Central memory CD4-positive, alpha-beta T cell (primary cell): ENCODE results near the gene PKN1.
"Not testable (repeated sequence)": the region's sequence is repeated elsewhere in the genome, so short reads cannot be mapped to it uniquely, and the experiment has no call there.

Experiments
- DNase-seq: peaks from one replicate; pipeline ENCODE4 v3.0.0; 2022

PKN1 gene

DNA sequence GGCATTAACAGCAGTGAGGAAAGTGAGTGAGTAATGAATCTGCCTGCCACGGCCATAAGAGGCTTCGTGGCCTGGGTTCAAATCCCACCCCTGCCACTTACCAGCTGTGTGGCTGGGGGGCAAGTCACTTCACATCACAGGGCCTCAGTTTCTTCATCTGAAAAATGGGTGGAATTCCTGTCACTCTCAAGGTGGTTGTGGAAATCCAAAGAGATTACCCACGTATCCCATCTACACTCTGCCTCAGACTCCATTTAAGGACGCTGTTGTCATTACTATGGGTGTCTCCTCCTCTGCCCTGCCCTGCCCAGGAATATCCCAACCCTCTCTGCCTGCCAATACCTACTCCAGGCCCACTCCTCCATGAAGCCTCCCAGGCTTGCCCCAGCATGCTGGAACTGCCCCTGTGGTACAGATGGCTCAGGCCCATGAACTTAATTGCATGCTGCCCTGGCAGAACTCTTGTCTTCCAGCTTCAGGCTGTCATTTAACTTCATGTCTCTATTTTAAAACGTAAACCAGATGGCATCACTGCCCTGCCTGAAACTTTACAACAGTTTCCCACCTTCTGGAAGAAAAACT is 59.7 kb downstream of the PKN1 start:
- no peak for DNase-seq

DNA sequence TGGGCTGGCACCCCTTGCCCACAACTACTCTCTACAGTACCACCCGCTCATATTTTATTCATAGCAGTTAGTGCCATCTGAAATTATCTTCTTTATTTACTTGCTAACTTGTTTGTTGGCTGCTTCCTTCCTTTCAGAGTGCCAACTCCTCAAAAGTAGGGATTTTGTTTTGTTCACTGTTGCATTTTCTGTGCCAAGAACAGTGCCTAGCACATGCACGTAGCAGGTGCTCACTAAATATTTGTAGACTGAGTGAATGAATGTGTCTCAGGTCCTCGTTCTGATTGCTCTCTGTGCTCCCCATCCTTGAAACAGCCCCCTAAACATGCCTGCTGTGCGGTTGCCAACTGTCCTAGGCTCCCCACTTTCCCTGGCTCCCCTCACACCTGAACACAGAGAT is 61.3 kb downstream of the PKN1 start:
- no peak for DNase-seq

DNA sequence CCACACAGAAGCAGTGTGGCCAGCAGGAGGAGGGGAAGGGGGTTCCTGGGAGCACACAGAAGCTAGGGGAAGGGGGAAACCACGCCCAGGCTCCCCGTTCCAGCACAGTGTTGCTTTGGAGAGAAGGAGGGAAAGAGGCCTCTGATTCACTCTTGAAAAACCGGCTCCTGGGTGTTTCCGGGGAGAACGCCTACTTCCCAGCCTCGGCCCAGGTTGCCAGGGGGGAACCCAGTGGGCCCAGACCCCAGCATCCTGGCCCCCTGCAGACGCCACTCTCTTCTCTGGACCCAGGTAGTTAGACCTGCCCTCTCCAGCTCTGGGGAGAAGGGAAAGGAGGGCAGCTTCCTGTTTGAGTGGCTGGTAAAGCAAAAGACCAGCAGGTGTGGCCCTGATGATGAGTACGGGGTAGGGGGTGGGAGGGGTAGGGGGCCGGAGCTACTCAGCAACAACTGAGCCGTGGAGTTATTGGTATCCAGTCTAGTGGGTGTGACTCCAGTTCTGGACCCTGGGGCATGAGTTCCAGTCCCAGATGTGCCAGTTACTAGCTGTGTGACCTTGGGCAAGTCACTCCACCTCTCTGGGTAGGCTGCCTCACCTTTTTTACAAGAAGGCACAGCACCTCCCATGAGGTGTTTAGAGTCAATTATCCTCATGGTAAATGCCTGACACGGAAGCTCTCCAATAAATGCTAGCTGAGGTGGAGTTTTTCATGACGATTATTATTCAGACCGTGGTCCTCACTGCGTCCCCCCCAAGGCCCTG is 62.0 kb downstream of the PKN1 start:
- DNase-seq: no peak

- no peak for DNase-seq
These were observed 62.5 kb downstream of the PKN1 start for GRCh38 chr19:14495672-14496028.

DNA sequence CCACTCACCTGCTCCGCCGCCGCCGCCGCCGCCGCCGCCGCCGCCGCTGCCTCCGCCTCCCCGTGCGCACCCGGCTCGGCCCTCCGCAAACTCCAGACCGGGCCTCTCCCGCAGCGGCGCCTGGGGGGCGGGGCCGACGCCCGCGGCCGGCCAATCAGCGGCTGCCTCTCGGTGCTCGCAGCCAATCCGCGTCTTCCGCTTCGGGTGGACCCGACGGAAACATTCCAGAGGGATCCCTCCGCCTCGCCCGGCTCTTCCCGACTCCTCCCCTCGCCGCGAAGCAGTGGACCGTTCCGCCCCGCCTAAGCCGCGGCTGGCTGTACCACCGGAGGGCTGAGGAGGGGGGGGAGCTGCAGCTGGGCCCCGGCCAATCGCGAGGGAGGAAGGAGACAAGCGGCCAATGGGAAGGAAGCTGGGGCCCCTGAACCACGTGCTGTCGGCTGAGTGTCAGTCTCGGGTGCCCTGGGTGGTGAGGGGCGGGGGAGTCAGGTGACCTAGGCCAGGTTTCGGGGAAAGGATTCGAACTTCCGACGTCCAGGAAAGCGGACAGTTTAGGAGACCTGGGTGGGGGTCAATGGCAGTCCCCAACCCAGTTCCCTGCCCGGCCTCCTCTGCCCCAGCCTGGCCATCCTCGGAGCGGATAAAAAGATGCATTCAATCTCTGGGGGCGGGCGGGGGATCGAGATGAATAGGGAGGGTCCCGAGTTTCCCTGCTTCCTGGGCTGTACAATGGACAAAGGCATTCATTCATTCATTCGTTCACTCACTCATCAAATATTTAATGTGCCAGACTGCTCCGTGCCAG is 63.1 kb downstream of the PKN1 start, which contains the start of gene GIPC1:
TSS of gene GIPC1 (minus strand) at position 99 of the 805 bp plus-strand sequence. CDS start 13,151 bp downstream, outside the sequence.
- DNase-seq: peak; percentile 81

DNA sequence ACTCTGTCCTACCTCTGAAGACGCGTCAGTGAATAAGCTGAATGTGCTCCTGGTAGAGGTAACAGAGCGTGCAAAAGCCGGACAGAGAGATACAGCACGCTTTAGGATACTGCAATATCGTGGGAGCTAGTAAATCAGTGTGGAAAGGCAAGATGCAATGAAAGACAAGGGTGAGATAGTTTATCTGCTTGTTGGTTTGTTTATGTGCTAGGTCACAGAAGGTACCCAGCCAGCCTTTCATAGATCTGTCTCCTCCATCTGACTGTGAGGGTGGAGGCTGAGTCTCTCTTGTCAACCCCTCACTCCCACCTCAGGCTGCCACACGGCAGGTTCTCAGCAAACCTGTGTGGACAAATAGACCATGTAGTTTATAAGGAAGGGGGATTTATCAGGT is 63.7 kb downstream of the PKN1 start:
- DNase-seq: no peak

- no peak for DNase-seq
These were observed 64.3 kb downstream of the PKN1 start for GRCh38 chr19:14497228-14497921.

DNA sequence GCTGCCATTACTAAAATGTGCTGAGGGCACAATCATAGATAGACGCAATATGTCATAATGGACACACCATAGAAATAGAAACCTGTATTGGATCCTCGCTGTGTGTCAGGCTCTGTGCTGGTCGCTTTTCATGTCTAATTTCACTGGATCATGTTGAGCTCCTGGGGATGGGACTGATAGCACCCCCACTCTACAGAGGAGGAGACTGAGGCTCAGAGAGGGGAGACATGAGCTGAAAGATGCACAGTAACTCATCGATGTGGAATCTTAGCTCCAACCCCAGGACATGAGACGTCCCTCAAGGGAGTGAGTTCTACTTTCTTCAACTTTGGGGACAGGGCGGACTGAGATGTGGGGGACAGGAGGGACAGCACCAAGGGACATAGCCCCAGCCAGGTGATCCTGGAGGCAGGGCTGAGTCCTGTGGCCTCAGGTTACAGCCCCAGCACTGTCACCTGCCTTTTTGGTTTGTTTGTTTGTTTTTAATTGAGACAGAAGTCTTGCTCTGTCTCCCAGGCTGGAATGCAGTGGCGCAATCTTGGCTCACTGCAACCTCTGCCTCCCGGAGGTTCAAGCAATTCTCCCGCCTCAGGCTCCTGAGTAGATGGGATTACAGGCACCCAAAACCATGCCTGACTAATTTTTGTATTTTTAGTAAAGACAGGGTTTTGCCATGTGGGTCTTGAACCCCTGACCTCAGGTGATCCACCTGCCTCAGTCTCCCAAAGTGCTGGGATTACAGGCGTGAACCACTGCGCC is 69.4 kb downstream of the PKN1 start:
- no peak for DNase-seq

DNA sequence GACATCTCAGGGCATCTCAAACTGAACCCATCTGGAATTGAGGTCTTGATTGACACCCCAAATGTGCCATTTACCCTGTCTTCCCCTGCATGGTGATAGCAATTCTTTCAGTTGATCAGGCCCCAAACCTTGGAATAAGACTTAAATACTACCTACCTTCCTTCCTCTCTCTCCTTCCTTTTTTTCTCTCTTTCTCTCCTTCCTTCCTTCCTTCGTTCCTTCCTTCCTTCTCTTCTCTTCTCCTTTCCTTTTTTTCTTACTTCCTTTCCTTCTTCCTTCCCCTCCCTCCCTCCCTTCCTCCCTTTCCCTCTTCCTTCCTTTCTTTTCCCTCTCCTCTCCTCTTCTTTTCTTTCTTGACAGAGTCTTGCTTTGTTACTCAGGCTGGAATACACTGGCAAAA is 70.2 kb downstream of the PKN1 start:
- DNase-seq: no peak

DNA sequence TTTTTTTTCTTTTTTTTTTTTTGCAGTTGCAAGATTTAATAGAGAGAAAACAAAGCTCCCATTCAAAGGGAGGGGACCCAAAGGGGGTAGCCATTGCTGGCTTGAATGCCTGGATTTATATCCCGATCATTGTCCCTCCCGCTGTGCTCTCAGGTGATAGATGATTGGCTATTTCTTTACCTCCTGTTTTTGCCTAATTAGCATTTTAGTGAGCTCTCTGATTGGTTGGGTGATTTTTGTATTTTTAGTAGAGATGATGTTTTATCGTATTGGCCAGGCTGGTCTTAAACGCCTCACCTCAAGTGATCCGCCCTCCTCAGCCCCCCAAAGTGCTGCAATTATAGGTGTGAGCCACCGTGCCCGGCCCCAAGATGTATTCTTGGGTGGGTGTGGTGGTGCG is 71.5 kb downstream of the PKN1 start:
- not testable (repeated sequence) for DNase-seq

DNA sequence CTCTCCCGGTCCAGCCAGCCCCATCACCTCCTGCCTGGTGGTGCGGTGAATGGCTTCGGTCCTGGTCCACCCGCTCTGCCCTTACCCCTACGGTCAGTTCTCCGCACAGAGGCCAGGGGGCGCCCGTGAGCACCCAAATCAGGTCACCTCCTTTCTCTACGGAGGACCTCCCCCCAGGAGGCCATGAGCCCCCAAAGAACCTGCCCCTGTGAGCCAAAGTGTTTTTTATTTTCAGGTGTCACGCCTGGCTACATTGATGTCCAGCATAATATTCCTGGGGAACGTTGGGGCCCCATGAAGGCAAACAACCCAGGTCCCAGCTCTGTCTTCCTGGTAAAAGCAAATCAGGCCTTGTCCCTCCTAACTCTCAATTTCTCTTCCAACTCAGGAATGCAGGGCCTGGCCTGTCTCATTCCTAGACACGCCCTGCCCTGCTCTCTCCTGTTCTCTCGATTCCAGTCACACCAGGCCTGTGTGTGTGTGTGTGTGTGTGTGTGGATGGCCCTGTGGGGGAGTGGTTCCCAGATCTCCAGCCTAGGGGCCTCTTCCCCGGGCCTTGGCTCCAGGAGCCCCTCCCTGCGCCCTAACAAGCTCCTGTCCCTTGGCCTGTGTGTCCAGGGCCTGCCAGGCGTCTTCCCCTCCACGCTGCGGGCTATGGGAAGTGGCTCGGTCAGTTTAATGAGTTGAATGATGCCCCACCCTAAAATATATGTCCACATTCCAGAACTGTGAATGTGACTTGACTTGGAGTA is 72.6 kb downstream of the PKN1 start:
- DNase-seq: peak; percentile 63

GRCh38 chr19:14507704-14508542 is 74.8 kb downstream of the PKN1 start:
- DNase-seq: no peak

DNA sequence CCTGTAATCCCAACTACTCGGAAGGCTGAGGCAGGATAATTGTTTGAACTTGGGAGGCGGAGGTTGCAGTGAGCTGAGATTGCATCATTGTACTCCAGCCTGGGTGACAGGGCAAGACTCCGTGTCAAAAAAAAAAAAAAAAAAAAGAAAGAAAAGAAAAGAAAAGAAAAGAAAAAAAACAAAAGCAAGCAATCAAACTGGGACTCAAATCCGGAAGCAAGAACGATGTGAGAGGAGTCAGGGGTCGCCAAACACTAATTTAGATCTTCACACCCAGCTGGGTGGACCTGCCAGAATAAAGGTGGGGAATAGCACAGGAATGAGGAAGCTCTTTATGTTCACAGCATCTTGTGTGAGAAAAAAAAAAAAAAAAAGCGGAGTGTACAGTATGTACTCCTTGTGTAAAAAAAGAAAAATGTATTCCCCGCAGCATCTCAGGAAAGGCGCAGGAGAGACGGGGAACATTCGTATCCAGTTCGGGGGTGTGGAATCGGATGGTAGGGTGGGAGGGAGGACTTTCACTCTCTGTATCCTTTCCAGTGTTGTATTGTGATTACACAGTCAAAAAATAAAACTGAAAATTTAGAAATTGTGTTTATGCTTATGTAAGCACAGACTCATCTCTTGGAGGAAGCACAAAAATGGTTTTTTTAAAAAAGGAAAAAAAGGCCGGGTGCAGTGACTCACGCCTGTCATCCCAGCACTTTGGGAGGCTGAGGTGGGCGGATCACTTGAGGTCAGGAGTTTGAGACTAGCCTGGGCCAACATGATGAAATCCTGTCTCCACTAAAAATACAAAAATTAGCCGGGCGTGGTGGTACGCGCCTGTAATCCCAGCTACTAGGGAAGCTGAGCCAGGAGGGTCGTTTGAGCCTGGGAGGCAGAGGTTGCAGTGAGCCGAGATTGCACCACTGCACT is 77.5 kb downstream of the PKN1 start:
- DNase-seq: no peak

DNA sequence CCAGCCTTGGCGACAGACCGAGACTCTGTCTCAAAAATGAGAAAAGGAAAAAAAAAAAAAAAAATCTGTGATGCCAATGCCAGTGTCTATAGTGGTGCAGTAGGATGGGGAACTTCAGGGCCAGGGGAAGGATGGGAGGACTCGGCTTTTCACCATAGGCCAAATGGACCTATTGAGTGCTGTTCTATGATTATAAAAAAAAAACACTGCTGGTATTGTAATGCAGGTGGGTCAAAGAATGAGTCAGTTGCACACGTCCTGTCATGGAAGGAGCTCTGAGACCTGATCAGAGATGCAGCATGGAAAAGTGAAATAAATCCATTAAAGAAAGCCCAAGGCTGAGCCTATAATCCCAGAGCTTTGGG is 78.1 kb downstream of the PKN1 start:
- DNase-seq: no peak

DNA sequence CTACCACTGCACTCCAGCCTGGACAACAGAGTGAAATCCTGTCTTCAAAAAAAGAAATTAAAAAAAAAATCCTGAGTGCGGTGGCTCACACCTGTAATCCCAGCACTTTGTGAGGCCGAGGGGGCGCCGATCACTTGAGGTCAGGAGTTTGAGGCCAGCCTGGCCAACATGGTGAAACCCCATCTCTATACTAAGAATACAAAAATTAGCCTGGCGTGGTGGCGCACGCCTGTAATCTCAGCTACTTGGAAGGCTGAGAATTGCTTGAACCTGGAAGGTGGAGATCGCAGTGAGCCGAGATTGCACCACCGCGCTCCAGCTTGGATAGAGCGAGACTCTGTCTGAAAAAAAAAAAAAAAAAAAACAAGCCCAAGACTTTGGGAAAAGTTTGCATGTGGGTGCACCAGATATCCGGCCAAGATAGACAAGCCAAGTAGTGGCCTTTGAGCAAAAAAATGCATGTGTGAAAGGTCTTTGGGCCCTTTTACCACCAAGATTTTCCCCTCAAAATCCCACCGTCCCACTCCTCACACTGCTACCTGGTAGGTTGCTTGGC is 79.4 kb downstream of the PKN1 start:
- DNase-seq: no peak

DNA sequence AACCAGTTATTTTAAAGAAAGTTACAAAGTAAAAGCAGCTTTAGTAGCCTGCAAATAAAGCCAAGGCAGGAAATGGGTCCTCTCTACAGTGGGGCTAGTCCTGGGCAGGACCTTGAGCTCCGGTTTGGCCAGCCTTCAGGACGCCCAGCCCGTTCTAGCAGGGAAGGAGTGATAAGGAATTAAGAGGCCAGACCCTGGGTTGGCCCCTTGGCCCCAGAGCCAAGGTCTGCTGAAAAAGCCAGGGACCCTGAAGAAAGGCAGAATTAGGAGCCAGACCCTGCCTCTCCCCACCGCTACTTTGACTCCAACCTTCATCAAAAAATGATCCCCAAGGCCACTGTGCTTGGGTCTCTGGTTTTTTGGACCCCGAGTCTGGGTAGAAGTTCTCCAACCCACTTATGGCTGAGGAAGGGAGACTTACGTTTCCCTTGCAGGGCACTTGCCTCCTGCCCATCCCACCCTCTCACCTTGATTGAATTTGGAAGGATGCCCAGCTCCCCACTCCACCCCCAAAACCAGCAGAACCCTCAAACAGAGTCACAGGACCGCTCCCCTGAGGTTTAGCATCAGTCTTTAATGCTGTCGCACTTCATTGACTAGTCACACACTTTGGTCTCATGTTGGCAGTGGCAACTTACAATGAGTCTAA is 81.2 kb downstream of the PKN1 start:
- DNase-seq: no peak

DNA sequence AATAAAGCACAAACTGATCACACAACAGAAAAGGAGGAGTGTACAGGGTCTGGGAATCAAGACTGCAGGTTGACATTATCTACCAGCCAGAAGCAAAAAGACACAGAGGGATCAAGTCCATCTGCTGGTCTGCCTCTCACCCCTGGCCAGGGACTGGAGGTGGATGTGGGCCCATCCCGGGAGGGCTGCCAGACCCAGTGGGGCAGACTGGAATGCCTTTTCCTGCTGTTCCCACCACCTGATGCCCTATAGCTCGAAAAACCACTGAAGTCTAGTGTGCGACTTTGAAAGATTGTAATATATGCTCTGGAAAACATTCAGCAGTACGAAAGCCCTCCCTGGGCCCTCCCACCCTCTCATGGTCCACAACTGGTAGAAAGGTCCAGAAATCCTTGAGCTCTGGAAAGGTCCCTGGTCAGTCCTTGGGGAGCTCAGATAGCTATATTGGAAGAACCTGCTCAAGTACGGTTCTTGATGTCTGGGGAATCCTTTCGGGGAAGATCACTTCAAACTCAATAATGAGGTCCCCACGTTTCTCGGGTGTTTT is 82.5 kb downstream of the PKN1 start:
- DNase-seq: no peak

DNA sequence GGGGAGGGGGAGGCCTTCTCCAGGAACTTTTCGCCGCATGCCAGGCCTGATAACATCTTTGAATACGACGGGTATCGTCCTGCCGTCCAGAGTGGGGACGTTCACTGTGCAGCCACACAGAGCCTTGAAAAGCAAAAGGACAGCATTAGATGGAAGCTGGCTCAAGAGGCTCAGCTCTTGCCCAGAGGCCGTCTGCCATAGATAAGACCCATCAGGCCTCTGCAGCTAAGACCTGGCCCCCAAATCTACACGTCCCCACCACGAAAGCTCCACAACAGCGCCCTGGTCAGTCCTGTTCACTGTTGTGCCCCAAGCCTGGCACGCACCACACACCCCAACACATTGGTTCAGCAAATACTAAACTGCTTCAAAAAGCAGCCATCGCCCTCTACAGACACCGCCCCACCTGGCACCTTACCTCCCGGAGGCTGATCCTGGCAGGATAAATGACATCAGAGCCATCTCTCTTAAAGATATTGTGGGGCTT is 83.0 kb downstream of the PKN1 start:
- no peak for DNase-seq
